Stimulated activated CD4-positive, alpha-beta T cell treated with anti-CD3 and anti-CD28 coated beads, Interleukin-15, amount 100 ng/mL, for 48 hours (primary cell): ENCODE data around the gene ZMYM4.
"Not testable (repeated sequence)": the region's sequence is repeated elsewhere in the genome, so short reads cannot be mapped to it uniquely, and the experiment has no call there.

Source experiments
- DNase-seq, 2 donors: peaks; one replicate each; pipeline ENCODE4 v3.0.0-alpha.2; 2020; ENCODE audit warnings: low read depth in 2 of 2

Gene ZMYM4

DNA sequence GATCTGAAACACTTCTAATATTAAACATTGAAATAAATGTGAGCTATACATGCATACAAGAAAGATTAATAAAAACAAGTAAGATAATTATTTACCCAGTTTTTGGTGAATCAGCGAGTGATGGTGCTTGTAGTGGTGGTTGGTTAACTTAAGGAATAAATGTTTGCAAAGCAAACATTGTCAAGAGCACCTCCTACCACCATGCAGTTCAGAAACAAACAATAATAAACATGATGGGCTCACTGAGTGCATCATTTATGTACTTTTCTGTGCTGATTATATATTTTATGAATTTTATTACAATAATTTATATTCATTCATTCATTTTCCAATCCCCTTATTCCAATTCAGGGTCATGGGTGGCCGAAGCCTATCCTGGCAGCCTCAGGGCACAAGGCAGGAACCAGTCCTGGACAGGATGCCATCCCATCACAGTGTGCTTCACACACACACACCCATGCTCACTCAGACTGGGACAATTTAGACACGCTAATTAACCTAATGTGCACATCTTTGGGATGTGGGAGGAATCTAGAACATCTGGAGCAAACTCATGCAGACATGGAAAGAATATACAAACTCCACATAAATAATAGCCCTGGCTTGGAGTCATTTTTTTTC lies 57.8 kb downstream of the ZMYM4 start:
- DNase-seq = no peak

DNA sequence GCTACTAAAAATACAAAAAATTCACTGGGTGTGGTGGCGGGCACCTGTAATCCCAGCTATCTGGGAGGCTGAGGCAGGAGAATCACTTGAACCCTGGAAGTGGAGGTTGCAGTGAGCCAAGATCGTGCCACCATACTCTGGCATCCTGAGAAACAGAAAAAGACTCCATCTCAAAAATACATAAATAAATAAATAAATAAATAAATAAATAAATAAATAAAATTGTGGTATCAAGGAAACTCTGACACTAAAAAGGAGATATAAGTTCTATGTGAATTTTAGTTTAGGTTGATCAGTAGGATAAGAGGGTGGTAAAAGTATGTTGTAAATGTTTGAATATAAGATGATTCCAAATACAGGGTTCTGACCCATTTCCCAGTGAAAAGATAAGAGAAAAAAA lies 63.1 kb downstream of the ZMYM4 start:
- not testable (repeated sequence) for DNase-seq

- no peak for DNase-seq
Observed at GRCh38 chr1:35334485-35334884, 66.0 kb downstream of the ZMYM4 start.

GRCh38 chr1:35340519-35340918 lies 72.0 kb downstream of the ZMYM4 start:
- no peak for DNase-seq

- no peak for DNase-seq
Observed at GRCh38 chr1:35345439-35345981, 77.0 kb downstream of the ZMYM4 start.

DNA sequence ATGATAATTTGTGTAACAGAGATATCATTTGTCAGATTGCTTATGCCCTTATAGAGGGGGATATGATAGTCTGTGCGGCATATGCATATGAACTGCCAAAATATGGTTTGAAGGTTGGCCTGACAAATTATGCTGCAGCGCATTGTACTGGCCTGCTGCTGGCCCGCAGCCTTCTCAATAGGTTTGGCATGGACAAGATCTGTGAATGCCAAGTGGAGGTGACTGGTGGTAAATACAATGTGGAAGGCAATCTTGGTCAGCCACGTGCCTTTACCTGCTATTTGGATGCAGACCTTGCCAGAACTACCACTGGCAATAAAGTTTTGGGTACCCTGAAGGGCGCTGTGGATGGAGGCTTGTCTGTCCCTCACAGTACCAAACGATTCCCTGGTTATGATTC lies 82.4 kb downstream of the ZMYM4 start:
- no peak for DNase-seq

DNA sequence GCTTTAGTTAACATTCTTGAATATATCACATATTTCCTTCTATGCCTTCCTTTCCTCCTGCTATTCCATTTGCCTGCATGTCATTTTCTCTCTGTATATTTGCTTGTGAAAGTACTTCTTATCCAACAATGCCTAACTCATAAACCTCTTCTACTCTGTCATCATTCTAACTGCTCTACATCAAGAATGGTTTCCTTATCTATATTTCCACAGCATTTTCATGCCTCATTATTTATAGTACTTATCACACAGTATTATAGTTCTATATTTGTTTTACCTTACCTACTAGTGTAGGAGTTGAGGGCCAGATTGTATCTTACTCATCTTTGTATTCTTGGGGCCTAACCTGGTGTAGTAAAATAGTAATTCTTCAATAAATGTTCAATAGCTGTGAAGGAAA lies 91.5 kb downstream of the ZMYM4 start:
- DNase-seq = no peak

- DNase-seq = no peak
Observed at GRCh38 chr1:35361638-35362037, 93.1 kb downstream of the ZMYM4 start.

DNA sequence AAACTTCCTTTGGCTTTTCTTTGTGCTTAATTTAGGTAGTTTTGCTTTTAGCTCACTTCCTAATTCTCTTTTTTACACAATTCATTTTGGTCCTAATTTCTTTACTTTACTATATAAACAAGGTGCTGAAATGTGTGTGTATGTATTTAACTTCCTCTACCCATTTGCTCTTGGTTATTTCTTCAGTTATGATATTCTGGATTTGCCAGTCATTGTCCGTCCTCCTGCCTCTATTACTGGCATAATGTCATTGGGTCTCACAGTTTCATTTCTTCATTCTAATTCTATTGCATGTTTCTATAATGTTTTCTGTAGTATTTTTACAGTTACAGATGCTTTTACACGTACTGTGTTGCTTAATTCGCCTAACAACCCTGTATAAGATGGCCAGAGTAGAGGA lies 96.2 kb downstream of the ZMYM4 start:
- no peak for DNase-seq

DNA sequence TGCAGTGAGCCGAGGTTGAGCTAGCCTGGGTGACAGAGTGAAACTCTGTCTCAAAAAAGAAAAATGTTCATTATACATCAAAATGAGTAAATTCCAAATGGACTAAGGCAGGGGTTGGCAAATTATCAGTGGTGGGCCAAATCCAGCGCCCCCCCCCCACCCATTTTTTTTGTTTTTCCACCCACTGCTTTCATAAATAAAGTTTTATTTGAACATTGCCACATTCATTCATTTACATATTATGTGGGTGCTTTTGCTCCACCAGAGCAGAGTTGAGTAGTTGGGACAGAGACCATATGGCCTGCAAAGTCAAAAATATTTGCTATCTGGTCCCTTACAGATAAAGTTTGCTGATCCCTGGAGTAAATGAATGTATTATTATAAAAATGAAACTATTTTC lies 99.4 kb downstream of the ZMYM4 start:
- DNase-seq = no peak

- DNase-seq = no peak
Observed at GRCh38 chr1:35369922-35370671, 101.6 kb downstream of the ZMYM4 start.

- no peak for DNase-seq
Observed at GRCh38 chr1:35371506-35371905, 103.0 kb downstream of the ZMYM4 start.

- no peak for DNase-seq
Observed at GRCh38 chr1:35377555-35377954, 109.0 kb downstream of the ZMYM4 start.

DNA sequence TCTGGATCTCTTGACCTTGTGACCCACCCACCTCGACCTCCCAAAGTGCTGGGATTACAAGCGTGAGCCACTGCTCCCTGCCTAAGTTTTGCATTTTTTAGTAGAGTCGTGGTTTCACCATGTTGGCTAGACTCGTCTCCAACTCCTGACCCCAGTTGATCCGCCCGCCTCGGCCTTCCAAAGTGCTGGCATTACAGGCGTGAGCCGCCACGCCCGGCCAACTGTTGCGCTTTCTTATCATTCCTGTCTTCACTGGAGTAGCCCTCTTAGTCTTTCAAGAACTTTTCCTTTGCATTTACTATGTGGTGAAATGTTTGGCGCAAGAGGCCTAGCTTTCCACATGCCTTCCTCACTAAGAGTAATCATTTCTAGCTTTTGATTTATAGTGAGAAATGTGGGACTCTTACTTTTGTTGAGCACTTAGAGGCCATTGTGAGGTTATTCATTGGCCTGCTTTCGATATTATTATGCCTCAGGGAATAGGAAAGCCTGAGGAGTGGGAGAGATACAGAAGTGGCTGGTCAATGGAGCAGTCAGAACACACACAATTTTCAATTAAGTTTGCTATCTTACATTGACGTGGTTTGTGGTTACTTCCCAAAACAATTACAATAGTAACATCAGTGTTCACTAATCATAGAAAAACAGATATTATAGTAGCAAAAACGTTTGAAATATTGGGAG lies 111.0 kb downstream of the ZMYM4 start:
- no peak for DNase-seq

DNA sequence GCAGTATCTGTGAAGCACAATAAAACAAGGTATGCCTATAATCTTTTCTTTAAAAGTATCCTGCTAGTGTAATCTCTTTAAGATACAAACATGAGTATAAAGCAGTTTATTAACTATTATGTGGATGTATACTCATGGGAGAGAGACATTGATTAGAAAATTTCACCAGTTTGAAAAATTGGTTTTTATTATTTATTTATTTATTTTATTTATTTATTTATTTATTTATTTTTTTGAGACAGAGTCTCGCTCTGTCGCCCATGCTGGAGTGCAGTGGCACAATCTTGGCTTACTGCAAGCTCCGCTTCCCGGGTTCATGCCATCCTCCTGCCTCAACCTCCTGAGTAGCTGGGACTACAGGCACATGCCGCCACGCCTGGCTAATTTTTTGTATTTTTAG lies 111.6 kb downstream of the ZMYM4 start:
- DNase-seq = not testable (repeated sequence)

DNA sequence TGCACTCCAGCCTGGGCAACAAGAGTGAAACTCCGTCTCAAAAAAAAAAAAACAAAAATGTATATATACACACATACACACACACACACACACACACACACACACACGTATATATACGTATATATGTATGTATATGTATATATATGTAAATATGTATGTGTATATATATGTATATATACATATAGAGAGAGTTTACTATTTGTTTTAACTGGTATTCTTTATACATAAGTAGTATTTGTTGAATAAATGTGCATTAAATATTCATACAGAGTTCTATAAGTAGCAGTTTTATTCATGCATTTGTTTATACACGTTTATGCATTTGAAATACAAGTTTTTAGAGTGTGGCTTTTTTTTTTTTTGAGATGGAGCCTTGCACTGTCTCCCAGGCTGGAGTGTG lies 113.6 kb downstream of the ZMYM4 start:
- no peak for DNase-seq

- no peak for DNase-seq
Observed at GRCh38 chr1:35386290-35386689, 117.8 kb downstream of the ZMYM4 start.

DNA sequence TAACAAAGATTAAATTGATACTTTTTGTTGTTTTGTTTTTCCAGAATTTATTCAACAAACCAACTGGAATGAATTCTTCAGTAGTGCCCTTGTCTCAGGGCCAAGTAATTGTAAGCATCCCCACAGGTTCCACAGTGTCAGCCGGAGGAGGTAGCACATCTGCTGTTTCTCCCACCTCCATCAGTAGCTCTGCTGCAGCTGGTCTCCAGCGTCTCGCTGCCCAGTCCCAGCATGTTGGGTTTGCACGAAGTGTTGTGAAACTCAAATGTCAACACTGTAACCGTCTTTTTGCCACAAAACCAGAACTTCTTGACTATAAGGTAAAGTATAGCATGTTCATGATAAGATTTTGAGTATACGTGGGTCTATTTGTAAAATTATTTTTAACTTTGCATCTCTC lies 118.5 kb downstream of the ZMYM4 start:
- DNase-seq = no peak

- no peak for DNase-seq
Observed at GRCh38 chr1:35390600-35391494, 122.3 kb downstream of the ZMYM4 start.

DNA sequence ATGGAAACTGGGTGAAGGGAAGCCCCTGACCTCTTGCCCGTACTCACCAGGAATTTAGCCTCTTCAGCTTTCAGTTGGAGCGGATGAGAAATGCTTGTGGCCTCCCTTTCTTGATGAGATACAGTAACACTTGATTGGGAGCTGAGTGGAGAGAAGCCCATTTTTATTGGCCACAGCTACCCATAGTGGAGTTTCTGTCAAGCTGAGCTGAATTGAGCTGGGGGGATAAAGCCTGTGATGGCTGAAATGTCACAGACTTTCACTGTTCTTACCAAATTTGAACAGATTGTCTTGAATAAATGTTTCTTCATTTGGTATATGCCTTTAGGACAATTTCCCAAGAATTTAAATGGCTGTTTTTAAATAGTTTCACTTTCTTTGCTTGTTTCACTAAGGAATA lies 125.9 kb downstream of the ZMYM4 start:
- DNase-seq = no peak

DNA sequence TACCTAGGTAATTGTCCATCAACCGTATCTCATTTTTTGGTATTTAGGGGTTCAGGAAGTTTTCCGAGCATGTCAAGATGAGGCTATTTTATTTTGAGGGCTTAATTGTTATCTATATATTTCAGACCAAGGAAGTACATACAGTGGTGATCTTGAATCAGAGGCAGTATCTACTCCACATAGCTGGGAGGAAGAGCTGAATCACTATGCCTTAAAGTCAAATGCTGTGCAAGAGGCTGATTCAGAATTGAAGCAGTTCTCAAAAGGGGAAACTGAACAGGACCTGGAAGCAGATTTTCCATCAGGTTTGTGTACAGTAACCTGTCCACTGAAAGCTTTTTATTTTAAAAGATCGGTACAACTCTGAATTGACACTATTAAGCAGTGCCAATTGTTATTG lies 130.2 kb downstream of the ZMYM4 start:
- DNase-seq = no peak

DNA sequence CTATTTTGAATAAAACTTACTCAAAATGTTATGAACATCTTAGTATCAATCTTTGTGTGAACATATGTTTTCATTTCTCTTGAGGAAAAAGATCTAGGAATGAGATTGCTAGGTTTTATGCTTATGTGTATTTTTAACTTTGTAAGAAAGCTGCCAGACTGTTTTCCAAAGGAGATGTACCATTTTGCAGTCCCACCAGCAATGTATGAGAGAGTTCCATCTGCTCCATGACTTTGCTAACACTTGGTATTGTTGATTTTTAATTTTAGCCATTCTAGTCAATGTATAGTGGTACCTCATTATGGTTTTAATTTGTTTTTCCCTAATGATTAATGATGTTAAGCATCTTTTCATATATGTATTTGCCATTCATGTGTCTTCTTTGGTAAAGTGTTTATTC lies 132.5 kb downstream of the ZMYM4 start:
- DNase-seq = no peak
